Measurements from ENCODE around the gene SENP1.

- TF ChIP-seq GATA2 (IDR thresholded peaks at IDR 0.05; ENCODE audit: insufficient read depth, insufficient read length, low read depth, low read length), result no peak
- no peak for TF ChIP-seq CTCF (IDR thresholded peaks at IDR 0.05; ENCODE audit: extremely low read depth in 1 of 2, insufficient read depth in 1 of 2, low read depth in 1 of 2, low read length in 2 of 2)
- TF ChIP-seq POLR2AphosphoS5 (IDR thresholded peaks at IDR 0.05; ENCODE audit: insufficient read depth, low read depth, low read length), result no peak
- no peak for TF ChIP-seq MYC (IDR thresholded peaks at IDR 0.05; ENCODE audit: low read depth, low read length)
- TF ChIP-seq EZH2 (IDR thresholded peaks at IDR 0.05; ENCODE audit: borderline replicate concordance, low read depth, low read length, severe bottlenecking), result no peak
- no peak for TF ChIP-seq POLR2A (IDR thresholded peaks at IDR 0.05; ENCODE audit: low read depth, low read length)
Observed at GRCh38 chr12:48126953-48127630, 21.2 kb upstream of the SENP1 start.
